IMR-90 (cell line): ENCODE results near the gene CADM4. TPM values are rescaled to one million over a fixed set of nuclear protein-coding genes. Genes with fewer than 3 reads are reported as not detected.

Experiments
- ATAC-seq: fragments of 200-7000 bp; cut with Tn5 transposase; 2 replicates; pipeline ENCODE4 v1.9.1; 2020; ENCODE audit warnings: low read depth, mild to moderate bottlenecking, moderate library complexity
- BruUV-seq: library from RNA; stranded (reverse); fragments of 400-500 nt; replicated peaks from 2 replicates; lab custom pipeline; 2021; lab: Mats Ljungman, UMichigan
- CTCF ChIA-PET: fragments of 300-600 bp; formaldehyde crosslinking; extraction: SDS; loops from one replicate; lab custom pipeline; 2021; ENCODE audit warnings: antibody characterized with exemption; lab: Yijun Ruan, JAX
- POLR2A ChIA-PET: fragments of 300-600 bp; sonication (Branson Sonifier 250); formaldehyde crosslinking; loops from one replicate; lab custom pipeline; 2022; ENCODE audit warnings: antibody characterized with exemption; ENCODE audit not compliant: unreplicated experiment; lab: Charles Lee
- DNase-seq: peaks from one replicate; pipeline ENCODE4 v3.0.0; 2013
- H2AFZ ChIP-seq: replicated peaks from 2 replicates; pipeline ENCODE3; 2013; ENCODE audit warnings: low read length, mild to moderate bottlenecking; ENCODE audit not compliant: poor library complexity
- H2AK5ac ChIP-seq: 2 replicates; pipeline ENCODE4 v1.6.1; 2013; ENCODE audit warnings: low read depth, low read length, inconsistent platforms
- H2AK9ac ChIP-seq: replicated peaks from 2 replicates; pipeline ENCODE3; 2013; ENCODE audit warnings: mild to moderate bottlenecking, low read depth, low read length, moderate library complexity; ENCODE audit not compliant: poor library complexity
- H2BK120ac ChIP-seq: 2 replicates; pipeline ENCODE4 v1.6.1; 2013; ENCODE audit warnings: low read depth, low read length, inconsistent platforms
- H2BK15ac ChIP-seq: 3 replicates; pipeline ENCODE4 v1.6.1; 2013; ENCODE audit warnings: low read depth, low read length, inconsistent platforms
- H2BK20ac ChIP-seq: 2 replicates; pipeline ENCODE4 v1.6.1; 2013; ENCODE audit warnings: low read depth, mild to moderate bottlenecking, inconsistent platforms, low read length, moderate library complexity
- H2BK5ac ChIP-seq: 2 replicates; pipeline ENCODE4 v1.6.1; 2013; ENCODE audit warnings: mild to moderate bottlenecking, low read depth, low read length, inconsistent platforms; ENCODE audit not compliant: poor library complexity, severe bottlenecking
- H3K14ac ChIP-seq: replicated peaks from 2 replicates; pipeline ENCODE4 v1.6.1; 2013; ENCODE audit warnings: low read depth, low read length, inconsistent platforms
- H3K18ac ChIP-seq: 2 replicates; pipeline ENCODE4 v1.6.1; 2013; ENCODE audit warnings: low read depth, low read length, control low read depth
- H3K23ac ChIP-seq: 2 replicates; pipeline ENCODE4 v1.6.1; 2013; ENCODE audit warnings: low read depth, low read length, inconsistent platforms
- H3K27ac ChIP-seq: 2 replicates; pipeline ENCODE4 v1.5.1; 2013; ENCODE audit warnings: mild to moderate bottlenecking, control low read depth, low read length; ENCODE audit not compliant: insufficient read depth
- H3K27me3 ChIP-seq: 2 replicates; pipeline ENCODE4 v1.6.1; 2013; ENCODE audit warnings: low read length; ENCODE audit not compliant: control insufficient read depth, insufficient read depth
- H3K36me3 ChIP-seq: 2 replicates; pipeline ENCODE4 v1.6.1; 2013; ENCODE audit warnings: low read length, mixed read lengths; ENCODE audit not compliant: control insufficient read depth, insufficient read depth
- H3K4ac ChIP-seq: 2 replicates; pipeline ENCODE4 v1.6.1; 2013; ENCODE audit warnings: low read depth, low read length, inconsistent platforms
- H3K4me1 ChIP-seq: 2 replicates; pipeline ENCODE4 v1.6.1; 2013; ENCODE audit warnings: low read length, mixed read lengths; ENCODE audit not compliant: control insufficient read depth, insufficient read depth
- H3K4me2 ChIP-seq: 2 replicates; pipeline ENCODE4 v1.6.1; 2013; ENCODE audit warnings: low read depth, mild to moderate bottlenecking, control low read depth, low read length, moderate library complexity
- H3K4me3 ChIP-seq: 2 replicates; pipeline ENCODE4 v1.5.1; 2013; ENCODE audit warnings: low read depth, mild to moderate bottlenecking, control low read depth, low read length, moderate library complexity; ENCODE audit not compliant: insufficient read depth
- H3K56ac ChIP-seq: 2 replicates; pipeline ENCODE4 v1.6.1; 2013; ENCODE audit warnings: low read length, inconsistent platforms; ENCODE audit not compliant: insufficient read depth; ENCODE audit errors: extremely low read depth
- H3K79me1 ChIP-seq, 2 experiments: 2 replicates each; pipeline ENCODE4 v1.6.1; 2013; ENCODE audit warnings: low read length in 2 of 2, inconsistent platforms in 1 of 2, low read depth in 1 of 2
- H3K9ac ChIP-seq: 2 replicates; pipeline ENCODE4 v1.6.1; 2013; ENCODE audit warnings: low read depth, low read length, control low read depth
- H3K9me1 ChIP-seq: 2 replicates; pipeline ENCODE4 v1.6.1; 2013; ENCODE audit warnings: low read length, inconsistent platforms; ENCODE audit not compliant: insufficient read depth
- H3K9me3 ChIP-seq: 2 replicates; pipeline ENCODE4 v1.6.1; 2013; ENCODE audit warnings: low read length; ENCODE audit not compliant: control insufficient read depth, insufficient read depth
- H4K20me1 ChIP-seq: 2 replicates; pipeline ENCODE4 v1.6.1; 2013; ENCODE audit warnings: low read length, inconsistent platforms; ENCODE audit not compliant: insufficient read depth
- H4K5ac ChIP-seq: 2 replicates; pipeline ENCODE4 v1.6.1; 2013; ENCODE audit warnings: mild to moderate bottlenecking, low read depth, low read length, control low read depth
- H4K8ac ChIP-seq, 2 experiments: 2 replicates each; pipeline ENCODE4 v1.6.1; 2013; ENCODE audit warnings: low read depth in 2 of 2, low read length in 2 of 2, control low read depth in 1 of 2, inconsistent platforms in 1 of 2
- H4K91ac ChIP-seq: 2 replicates; pipeline ENCODE4 v1.6.1; 2013; ENCODE audit warnings: low read depth, low read length, inconsistent platforms; ENCODE audit not compliant: insufficient read depth
- BHLHE40 ChIP-seq: fragments of 150-350 bp; IDR thresholded peaks from 2 replicates; pipeline ENCODE4 v1.6.1; 2016; ENCODE audit warnings: mild to moderate bottlenecking, low read depth, low read length
- CEBPB ChIP-seq: IDR thresholded peaks from 2 replicates; pipeline ENCODE4 v1.6.1; 2012; ENCODE audit warnings: low read depth, low read length, improper control_type of control experiment
- CHD1 ChIP-seq: IDR thresholded peaks from 2 replicates; pipeline ENCODE4 v1.6.1; 2012; ENCODE audit warnings: low read depth, low read length, improper control_type of control experiment
- CTCF ChIP-seq: conservative IDR thresholded peaks from 2 replicates; pipeline ENCODE4 v1.5.1; 2012; ENCODE audit warnings: mild to moderate bottlenecking, low read depth, low read length, improper control_type of control experiment
- FOS ChIP-seq: fragments of 150-350 bp; IDR thresholded peaks from 2 replicates; pipeline ENCODE4 v1.6.1; 2016; ENCODE audit warnings: low read depth, low read length
- MAFK ChIP-seq: IDR thresholded peaks from 2 replicates; pipeline ENCODE4 v1.6.1; 2012; ENCODE audit warnings: low read depth, low read length, improper control_type of control experiment
- MAZ ChIP-seq: IDR thresholded peaks from 2 replicates; pipeline ENCODE4 v1.6.1; 2012; ENCODE audit warnings: low read depth, mild to moderate bottlenecking, low read length, improper control_type of control experiment, moderate library complexity, borderline replicate concordance
- MXI1 ChIP-seq: IDR thresholded peaks from 2 replicates; pipeline ENCODE4 v1.6.1; 2012; ENCODE audit warnings: low read depth, mild to moderate bottlenecking, low read length, moderate library complexity, borderline replicate concordance
- NFE2L2 ChIP-seq: fragments of 150-350 bp; IDR thresholded peaks from 2 replicates; pipeline ENCODE4 v1.6.1; 2016; ENCODE audit warnings: low read depth, mild to moderate bottlenecking, low read length
- POLR2A ChIP-seq: IDR thresholded peaks from 2 replicates; pipeline ENCODE4 v1.6.1; 2012; ENCODE audit warnings: mild to moderate bottlenecking, low read depth, low read length
- RAD21 ChIP-seq: IDR thresholded peaks from 2 replicates; pipeline ENCODE4 v1.6.1; 2012; ENCODE audit warnings: low read length, improper control_type of control experiment
- RCOR1 ChIP-seq: IDR thresholded peaks from 2 replicates; pipeline ENCODE4 v1.6.1; 2012; ENCODE audit warnings: mild to moderate bottlenecking, low read length, improper control_type of control experiment; ENCODE audit not compliant: insufficient replicate concordance
- RFX5 ChIP-seq: IDR thresholded peaks from 2 replicates; pipeline ENCODE4 v1.8.0; 2012; ENCODE audit warnings: low read depth, mild to moderate bottlenecking, low read length, moderate library complexity
- SMC3 ChIP-seq: fragments of 150-350 bp; IDR thresholded peaks from 2 replicates; pipeline ENCODE4 v1.6.1; 2016; ENCODE audit warnings: low read depth, mild to moderate bottlenecking, antibody characterized with exemption, low read length, moderate library complexity
- USF2 ChIP-seq: fragments of 150-350 bp; IDR thresholded peaks from 2 replicates; pipeline ENCODE4 v1.6.1; 2017; ENCODE audit warnings: mild to moderate bottlenecking, antibody characterized with exemption, low read length, low read depth
- WGBS, 2 experiments: methylation state at CpG; one replicate each; pipeline versions ENCODE4 v1.1.5 to v1.1.7; 2013; ENCODE audit warnings: missing lambda C conversion rate in 2 of 2; ENCODE audit not compliant: insufficient read length in 1 of 2; ENCODE audit errors: extremely low coverage in 2 of 2; 5-methylcytosine and 5-hydroxymethylcytosine counted together
- dilution Hi-C: fragments of 300-500 bp; cut with HindIII; formaldehyde crosslinking; loops from one replicate; pipeline ENCODE4 v1.14.3; 2018; ENCODE audit warnings: low sequenced_read_pairs; ENCODE audit not compliant: unreplicated experiment
- in situ Hi-C: fragments of 300-500 bp; cut with MboI; formaldehyde crosslinking; loops from 3 replicates; pipeline ENCODE4 v1.14.3; 2019; ENCODE audit warnings: low sequenced_read_pairs, inconsistent platforms, mixed read lengths
- intact Hi-C: fragments of 100-400 bp; cut with micrococcal nuclease; formaldehyde crosslinking; loops from 2 replicates; pipeline ENCODE4 v1.10.0; 2022
- polyA plus RNA-seq, 3 experiments: library from polyadenylated mRNA; depleted of rRNA; stranded (reverse); fragments of >200 nt; gene quantifications; 2 replicates each; pipeline ENCODE4 v1.2.3, GENCODE V29; 2012; ENCODE audit warnings: low replicate concordance in 1 of 3
- total RNA-seq: library from RNA; depleted of rRNA; stranded (reverse); fragments of >200 nt; gene quantifications from 2 replicates; pipeline ENCODE4 v1.2.3, GENCODE V29; 2012
- TF ChIP-seq, protein P1 (sequence below): fragments of 150-350 bp; IDR thresholded peaks from 2 replicates; pipeline ENCODE4 v1.6.1; 2016; ENCODE audit warnings: low read depth, mild to moderate bottlenecking, low read length, moderate library complexity, borderline replicate concordance

Gene CADM4
- total and polyA plus RNA-seq, 2 of the 4 experiments (the other 2 are of a cell fraction): 2.0 to 4.9 TPM

DNA sequence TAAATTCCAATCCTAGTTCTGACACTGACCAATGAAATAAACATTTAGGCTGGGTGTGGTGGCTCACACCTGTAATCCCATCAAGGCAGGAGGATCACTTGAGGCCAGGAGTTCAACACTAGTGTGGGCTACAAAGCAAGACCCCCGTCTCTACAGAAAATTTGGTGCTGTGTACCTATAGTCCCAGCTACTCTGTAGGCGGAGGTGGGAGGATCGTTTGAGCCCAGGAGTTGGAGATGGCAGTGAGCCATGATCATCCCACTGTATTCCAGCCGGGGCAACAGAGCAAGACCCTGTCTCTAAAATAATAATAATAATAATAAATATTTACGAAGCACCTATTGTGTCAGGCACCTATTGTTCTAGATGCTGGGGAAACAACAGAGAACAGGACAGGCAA is 50.4 kb downstream of the CADM4 start:
- intact Hi-C loops (no loop called here), in situ Hi-C loops (no loop called here), dilution Hi-C loops (no loop called here)
- ATAC-seq (no peak), DNase-seq (no peak)
- Histone ChIP-seq H3K4ac (no peak overlapping the region), H3K9me3 (no peaks in the 10 kb centered on the region), H4K20me1 (peaks cover 10% of the 10 kb centered on the region), H4K5ac (no peak overlapping the region), H3K27ac (no peak overlapping the region), H3K79me1 (peaks cover 19 to 59% of the 10 kb centered on the region in 2 experiments), H3K9me1 (peaks cover 8% of the 10 kb centered on the region; the same call in 1 of the 2 replicates), H3K9ac (no peak overlapping the region), H2BK5ac (no peak overlapping the region), H3K36me3 (peaks cover 50% of the 10 kb centered on the region), H2AFZ (no peak overlapping the region), H2AK5ac (no peak overlapping the region), H4K8ac (no peak overlapping the region), H3K4me2 (no peak overlapping the region), H2BK120ac (no peak overlapping the region), H3K56ac (no peak overlapping the region), H3K4me3 (no peak overlapping the region), H2BK15ac (no peak overlapping the region), H4K91ac (no peak overlapping the region), H3K27me3 (no peaks in the 10 kb centered on the region), H2AK9ac (no peak overlapping the region), H3K23ac (no peak overlapping the region), H3K14ac (no peak overlapping the region), H3K4me1 (peaks cover 1% of the 10 kb centered on the region; the same call in 1 of the 2 replicates), H3K18ac (no peak overlapping the region), H2BK20ac (no peak overlapping the region)
- BruUV-seq: no TSS peak
- ChIA-PET CTCF (no interaction called here), POLR2A (no interaction called here)
- WGBS, 2 experiments: no CpG with 5 or more reads among the region's 5 CpGs
- TF ChIP-seq CTCF (no peak), CEBPB (no peak), CHD1 (no peak), RAD21 (no peak), MAZ (no peak), RCOR1 (no peak), SMC3 (no peak), FOS (no peak), POLR2A (no peak), MXI1 (no peak), USF2 (no peak), BHLHE40 (no peak), MAFK (no peak), RFX5 (no peak), NFE2L2 (no peak)
- TF ChIP-seq, protein P1, sequence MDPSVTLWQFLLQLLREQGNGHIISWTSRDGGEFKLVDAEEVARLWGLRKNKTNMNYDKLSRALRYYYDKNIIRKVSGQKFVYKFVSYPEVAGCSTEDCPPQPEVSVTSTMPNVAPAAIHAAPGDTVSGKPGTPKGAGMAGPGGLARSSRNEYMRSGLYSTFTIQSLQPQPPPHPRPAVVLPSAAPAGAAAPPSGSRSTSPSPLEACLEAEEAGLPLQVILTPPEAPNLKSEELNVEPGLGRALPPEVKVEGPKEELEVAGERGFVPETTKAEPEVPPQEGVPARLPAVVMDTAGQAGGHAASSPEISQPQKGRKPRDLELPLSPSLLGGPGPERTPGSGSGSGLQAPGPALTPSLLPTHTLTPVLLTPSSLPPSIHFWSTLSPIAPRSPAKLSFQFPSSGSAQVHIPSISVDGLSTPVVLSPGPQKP: no peak
